ENCODE results near the gene CEMP1.

CEMP1 gene

GRCh38 chr16:2483939-2484897 lies 47.0 kb downstream of the CEMP1 start:
- DNase-seq = no peak

- no peak for DNase-seq
Measured at GRCh38 chr16:2482708-2483534, 48.3 kb downstream of the CEMP1 start.

- DNase-seq = no peak
Measured at GRCh38 chr16:2482249-2482648, 49.0 kb downstream of the CEMP1 start.

DNA sequence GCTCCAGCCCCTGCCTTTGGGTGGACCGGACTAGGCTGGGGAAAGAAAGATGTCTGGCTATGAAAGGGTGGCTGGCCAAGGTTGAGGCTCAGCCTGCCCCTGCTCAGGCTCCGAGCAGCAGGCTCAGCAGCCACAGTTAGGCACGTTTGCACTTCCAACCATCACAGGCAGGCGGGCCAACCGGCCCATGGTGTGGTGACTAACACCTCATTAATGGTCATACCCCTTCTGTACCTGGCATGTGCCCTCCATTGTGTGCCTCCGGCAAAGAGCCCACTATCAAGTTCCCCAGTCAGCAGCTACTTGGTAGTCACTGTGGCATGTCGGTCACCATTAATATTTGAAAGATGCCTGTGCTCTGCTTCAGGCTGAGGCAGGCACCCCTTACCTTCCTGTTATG lies 49.5 kb downstream of the CEMP1 start:
- DNase-seq = no peak

GRCh38 chr16:2480948-2481347 lies 50.3 kb downstream of the CEMP1 start:
- DNase-seq = no peak

Data from T1000 (cell line).